HG02884 (cell line): ENCODE results near the gene FHOD3.

Source experiments
- ATAC-seq: cut with Tn5 transposase; IDR thresholded peaks from one replicate; pipeline ENCODE4 v1.9.1; 2021; ENCODE audit warnings: mild to moderate bottlenecking, moderate library complexity; ENCODE audit not compliant: unreplicated experiment

Gene FHOD3

DNA sequence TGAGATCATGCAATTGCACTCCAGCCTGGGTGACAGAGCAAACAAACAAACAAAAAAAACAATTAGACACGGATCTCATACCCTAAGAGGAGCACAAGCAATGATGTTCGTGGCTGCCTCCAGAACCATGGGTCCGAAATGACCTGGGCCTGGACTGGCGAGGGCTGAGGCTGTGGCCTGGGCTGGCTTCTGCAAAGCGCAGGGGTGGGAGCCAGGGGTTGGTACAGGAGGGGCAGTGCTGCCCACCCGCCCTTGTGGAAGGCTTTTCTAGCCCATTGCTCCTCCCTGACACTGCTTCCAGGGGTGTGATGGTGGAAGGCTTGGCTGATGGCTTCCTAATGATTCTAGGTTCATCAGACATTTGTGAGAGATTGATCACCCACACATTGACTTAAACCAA, 167.8 kb downstream of the FHOD3 start:
- no peak for ATAC-seq

DNA sequence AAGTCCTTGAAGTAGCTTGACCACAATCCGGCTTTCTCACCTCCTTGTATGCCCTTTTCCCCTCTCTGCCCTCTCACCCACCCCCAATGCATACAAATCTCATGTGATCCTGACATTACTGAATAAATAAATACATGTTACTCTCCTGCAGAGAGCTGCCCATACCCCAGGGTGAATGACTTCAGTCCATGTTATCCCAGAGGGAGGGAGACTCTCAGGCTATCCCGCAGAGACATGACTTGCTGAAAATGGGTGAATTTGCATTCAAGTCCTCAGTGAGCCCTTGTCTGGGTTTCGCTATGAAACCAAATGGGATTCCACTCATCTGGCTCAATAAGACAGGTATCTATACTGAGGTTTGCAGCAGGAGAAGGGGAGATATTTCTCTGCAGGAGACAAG, 168.5 kb downstream of the FHOD3 start:
- ATAC-seq, result no peak

DNA sequence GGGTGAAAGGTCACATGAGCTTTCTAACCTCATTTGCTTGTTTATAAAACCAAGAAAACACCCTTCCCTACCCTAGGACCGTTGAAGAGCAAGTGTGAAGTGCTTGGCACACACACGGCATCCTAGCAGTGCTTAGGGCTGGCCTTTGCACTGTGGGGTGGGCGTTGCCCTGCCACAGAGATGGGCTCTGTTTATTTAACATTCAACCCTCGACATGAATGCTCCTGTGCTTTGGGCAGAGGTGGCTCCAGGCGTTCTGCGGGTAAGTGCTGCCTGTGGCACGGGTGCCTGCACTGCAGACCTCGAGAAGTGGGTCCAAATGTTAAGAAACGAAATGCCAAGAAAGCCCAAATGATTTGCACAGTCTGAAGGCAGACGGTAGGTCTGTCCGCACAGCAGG, 170.1 kb downstream of the FHOD3 start:
- ATAC-seq, result no peak

DNA sequence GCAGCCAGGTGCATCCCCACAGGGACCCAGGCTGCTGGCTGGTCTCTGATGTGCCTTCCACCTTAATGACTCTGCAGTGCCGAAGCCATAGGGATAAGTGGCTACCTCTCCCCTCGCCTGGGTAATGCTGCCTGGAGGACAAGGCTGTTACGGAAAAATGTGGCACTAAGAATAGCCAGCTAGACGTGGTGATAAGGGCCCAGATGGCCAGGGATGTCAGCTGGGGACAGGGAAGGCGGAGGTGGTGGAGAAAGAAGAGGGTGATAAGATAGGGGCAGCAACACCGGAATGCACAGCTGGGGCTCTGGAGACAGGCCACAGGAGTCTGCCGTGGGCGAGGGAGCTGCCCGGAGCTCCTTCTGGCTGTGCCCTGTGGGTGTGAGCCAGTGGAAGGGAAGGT, 170.6 kb downstream of the FHOD3 start:
- no peak for ATAC-seq

DNA sequence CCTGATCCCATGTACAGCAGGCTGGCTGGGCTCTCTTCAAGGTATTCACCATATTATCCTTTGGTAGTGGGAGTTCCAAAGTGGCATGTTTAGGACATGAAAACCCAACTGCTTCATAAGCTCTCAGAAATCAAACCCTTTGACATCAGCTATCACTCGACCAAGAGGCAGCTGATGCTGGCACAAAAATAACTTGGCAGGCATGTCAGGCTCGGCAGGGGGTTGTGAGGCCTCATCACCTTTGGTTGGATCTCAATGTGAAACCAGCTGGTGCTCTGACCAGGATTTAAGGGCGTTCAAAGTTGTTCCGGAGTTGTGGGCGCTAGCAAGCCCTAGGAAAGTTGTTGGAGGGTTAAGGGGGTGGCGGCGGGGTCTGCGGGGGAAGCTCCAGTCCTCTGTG, 171.9 kb downstream of the FHOD3 start:
- ATAC-seq, result no peak

DNA sequence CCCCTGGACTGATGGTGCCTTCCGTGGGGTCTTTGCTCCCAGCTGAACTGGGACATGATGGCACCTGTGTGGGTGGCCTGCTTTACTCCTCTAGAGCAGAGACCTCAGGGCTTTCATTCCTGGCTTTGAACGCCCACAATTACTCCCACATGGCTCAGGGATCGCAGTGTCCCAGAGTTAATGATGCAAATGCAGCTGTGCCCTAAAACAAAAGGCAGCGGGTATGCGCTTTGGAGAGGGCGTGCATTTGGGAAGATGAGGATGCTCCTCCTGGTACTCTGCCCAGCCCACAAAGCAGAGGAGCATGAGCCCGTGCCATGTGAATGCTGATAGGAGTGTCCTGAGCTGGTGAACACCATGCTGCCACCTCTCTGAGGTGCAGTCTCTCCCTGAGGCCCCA, 173.4 kb downstream of the FHOD3 start:
- ATAC-seq, result no peak

DNA sequence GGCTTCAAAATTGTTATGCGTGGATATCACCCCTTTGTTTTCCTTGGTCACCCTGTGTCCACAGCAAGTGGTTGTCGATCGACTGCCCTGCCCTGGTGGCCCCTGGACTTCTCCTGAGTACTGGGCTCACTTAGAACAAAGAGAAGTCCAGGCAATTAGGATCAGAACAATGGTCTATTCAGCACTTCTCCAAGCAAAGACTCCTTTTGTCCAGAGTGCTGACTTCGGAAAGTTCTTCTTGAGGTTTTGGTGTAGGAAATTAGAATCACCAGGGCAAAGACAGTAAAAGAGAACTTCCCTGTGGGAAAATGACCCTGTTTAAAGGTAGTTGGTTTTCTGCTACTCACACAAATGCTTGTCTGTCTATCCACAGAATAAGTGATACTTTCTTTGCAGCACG, 173.9 kb downstream of the FHOD3 start:
- ATAC-seq, result no peak

DNA sequence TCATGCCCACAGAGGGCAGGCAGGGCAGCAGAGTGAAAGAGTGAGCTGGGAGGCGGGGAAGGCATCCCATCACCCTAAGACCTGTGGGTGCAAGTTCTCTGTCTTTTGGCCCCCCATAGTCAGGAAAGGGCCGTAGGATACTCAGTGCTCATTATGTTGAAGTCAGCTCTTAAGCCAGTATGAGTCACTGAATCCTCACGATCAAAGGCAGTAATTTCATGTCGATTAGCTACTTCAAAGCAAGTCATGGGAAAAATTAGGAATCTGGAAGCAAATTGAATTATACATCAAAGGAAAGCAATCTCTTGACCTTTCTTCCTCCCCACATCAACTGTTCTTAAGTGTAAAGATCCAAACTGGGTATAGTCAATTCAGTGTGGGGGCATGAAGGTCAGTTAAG, 178.9 kb downstream of the FHOD3 start:
- ATAC-seq, result no peak

DNA sequence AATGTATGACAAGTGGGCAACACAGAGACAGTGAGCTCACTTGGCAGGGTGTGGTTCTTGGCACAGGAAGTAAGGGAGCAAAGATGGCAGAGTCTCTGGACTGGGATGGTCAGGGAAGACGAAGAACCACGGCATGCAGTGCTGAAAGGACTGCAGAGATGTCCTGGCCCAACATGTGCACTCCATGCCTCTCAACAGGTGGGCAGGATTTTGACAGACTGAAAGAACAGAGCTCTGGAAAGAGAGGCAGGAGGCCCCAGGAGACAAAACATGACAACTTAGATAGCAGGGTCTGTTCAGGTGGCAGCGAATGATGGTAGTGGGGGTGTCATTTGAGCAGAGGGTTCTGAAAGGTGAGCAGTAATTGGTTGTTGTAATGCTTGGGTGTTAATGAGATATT, 180.3 kb downstream of the FHOD3 start:
- no peak for ATAC-seq

DNA sequence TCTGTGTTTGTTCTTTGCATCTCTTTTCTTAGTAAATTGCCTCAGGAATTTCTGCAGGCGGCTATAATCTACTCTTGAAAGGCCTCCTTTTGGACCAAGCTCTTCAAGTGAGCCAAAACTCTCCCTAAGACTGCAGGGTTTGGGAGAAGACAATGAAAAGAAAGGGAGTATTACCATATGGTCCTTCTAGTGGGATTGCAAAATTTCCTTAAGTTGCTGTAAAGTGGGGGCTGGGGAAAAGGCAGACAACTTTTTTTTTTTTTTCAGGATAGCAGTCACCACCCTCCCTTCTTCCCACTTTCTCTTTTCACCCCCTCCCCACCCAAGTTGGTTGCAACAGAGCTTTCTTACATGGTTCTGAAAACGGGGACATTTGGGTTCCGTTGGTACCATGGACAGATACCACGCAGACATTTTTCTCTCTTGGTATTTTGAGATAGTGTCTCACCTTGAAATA, 183.7 kb downstream of the FHOD3 start:
- no peak for ATAC-seq

DNA sequence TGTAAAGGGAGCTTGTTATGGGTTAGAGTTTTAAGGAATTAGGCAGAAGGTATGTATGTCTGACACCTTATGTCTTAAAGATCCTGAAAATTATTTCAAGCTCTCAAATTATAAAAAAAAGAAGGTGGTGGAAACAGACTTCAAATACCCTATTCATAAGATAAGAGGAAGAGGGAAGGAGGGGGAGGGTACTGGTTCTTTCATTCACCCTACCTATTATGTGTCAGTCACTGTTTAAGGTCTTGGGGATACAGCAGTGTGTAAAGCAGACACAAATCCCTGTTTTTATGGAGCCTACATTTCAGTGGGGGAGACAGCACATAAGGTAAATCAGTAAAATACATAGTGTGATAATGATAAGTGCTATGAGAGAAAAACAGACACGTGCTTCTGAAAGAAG, 184.4 kb downstream of the FHOD3 start:
- ATAC-seq, result no peak

DNA sequence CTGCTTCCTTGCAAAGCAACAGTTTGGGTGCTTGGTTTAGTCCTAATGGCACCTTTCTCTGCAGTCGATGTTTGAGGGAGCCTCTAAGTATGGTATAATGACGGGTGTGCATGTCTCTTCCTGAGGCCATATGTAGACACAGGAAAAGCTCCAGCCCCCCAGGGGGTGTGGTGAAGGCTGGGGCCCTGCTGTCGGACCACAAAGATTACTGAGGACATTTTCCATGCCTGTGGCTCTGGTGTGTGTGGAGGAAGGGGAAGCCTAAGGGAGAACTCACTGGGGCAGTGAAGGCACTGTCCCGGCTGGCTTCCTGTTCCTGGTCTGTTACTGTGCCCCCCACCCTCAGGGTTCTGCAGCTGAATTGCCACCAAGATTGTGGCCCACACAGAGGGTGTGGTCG, 187.1 kb downstream of the FHOD3 start:
- no peak for ATAC-seq

DNA sequence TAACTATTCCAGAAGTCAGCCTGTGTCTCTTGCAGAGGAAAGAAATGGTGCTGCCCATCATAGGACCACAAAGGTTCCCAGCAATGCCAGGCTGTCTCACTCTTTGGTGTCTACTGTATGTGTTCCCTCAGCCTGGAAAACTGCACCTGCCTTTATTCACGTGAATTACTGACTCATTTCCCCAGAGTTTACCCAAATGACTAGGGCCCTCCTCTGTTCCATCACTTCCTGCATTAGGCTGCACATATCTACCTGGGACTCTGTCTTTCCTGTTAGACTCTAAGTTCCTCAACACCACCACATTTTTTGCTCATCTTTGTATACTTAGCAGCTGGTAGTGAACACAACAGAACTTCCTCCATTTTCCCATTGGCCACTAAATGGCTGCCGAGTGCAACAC, 188.3 kb downstream of the FHOD3 start:
- ATAC-seq, result no peak

DNA sequence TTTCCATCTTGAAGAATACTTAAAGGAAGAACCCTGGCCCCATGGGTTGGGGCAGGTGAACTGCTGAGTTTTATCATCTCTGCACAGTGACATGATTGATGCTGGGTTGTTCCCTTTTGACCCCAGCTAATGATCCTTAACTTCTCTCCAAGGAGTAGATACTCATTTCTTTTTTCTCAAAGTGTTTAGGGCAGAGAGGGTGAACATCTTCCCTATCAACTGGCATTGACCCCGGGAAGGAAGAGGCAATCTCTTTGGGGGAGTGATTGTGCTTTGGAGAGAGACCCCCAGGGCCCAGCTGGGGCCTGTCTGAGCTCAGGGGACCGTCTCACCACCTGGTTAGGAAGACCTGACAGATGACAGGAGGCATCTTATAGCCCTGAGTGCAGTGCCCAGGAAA, 190.6 kb downstream of the FHOD3 start:
- ATAC-seq, result no peak

DNA sequence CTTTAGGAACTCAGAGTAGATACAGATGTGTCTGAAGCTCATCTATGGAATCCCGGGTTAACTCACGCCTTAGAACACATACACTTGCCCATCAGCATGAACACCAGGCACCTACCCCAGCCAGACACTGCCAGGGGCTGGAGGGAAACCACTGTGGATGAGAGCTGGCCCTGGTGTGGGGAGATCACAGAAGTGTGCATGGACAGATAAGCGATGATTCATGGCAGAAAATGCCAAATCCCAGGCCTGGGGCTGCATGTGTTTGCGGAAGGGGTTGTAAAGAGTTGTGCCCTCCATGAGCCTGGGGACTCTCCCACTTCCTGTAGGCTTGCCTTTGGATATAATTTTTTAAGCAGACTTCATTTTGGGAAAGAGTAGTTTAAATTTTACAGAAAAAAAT, 193.4 kb downstream of the FHOD3 start:
- no peak for ATAC-seq

DNA sequence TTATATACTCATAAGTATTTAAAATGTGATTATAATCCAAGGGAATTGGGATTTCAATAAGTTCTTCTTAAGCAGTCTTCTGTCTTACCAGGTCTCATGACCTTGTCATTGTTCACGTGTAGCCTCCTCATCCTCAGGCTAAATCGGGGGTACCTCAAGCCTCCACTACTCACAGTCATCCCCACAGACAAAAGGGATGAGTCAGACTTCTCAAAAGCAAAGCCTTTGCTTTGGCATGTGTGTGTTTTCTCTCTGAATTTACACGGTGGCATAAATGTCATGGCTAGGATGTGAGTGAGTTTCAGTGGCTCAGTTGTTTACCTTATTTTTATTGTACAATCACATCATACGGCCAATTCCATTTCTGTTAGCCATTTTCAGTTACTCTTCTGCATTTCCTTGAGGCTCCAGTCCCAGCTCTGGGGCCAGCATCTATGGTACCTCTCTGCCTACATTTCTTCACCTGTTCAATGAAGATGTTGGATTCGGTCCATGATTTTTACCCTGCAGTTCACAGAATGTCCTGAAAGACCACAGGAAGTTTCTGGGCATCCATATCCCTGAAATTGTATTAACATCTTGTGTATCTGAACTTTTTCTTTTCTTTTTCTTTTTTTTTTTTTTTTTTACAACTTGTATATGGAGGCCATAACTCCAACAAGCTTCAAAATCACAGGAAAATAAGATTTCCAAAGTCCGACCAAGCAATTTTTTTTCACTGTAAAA, 195.3 kb downstream of the FHOD3 start:
- ATAC-seq, result no peak

DNA sequence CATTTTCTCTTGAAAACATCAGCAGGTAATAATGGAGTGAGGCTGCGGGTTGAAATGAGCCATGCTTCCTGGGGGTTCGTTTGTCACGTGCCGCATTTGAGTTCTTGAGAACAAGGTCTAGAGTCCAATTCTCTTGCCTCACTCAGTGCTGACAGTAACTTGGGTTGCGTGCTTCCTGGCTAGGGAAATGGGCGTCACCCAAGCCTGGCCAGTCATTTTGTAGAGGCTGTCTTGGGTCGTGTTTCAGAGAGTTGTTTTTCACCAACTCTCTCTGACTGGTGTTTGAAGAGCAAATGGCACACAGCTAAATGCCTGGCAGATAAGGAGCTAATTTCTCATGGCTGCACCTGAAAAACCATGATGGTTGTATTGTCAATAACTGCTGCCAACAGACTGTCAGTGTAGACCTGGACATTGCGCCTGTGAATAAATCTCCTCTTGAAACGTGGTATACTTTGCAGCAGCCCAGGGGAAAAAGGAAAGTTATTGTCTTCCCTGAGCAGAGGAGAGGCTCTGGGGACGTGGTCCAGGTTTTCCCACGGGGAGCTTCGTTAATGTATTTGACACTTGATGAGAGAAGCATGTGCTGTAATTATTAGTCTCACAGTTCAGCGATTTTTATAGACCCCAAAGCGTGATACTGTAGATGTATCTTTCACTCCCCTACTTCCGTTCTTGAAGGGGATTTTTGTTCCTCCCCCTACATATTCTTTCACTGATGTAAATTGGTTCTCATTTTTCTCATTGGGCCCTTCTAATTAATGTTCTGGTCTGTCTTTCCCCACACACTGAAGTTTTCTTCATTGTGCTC, 196.0 kb downstream of the FHOD3 start:
- ATAC-seq, result no peak

DNA sequence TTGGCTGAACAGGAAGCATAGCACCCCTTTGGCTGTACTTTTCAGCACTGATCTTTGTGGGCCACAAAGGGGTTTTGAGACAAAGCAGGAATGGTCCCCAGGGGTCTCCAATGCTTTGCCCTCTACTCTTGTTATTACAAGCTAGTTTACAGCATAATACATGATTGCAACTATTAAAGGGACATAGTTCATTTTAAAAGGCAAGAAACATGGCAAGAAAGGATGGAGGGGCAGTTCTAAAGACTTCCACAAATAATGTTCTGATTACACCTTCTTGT, 196.6 kb downstream of the FHOD3 start:
- no peak for ATAC-seq

DNA sequence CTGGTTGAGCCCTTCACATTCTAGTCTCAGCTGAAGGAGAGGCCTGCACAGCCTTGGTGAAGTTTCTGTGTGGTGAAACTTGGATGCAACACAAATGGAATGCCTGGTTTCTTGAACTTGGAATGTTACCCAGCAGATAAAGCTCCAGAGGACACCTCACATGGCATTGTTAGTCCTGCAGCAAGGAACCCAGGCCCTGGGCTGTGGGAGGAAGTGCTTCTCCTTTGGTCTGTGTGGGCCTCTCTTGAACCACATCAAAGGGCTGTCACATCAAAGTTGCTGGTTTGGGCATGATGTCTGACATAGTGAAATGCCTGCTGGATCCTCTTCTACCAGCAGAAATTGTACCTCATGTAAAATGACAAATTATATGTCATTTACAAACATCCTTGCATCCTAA, 198.5 kb downstream of the FHOD3 start:
- ATAC-seq, result peak; percentile 38

DNA sequence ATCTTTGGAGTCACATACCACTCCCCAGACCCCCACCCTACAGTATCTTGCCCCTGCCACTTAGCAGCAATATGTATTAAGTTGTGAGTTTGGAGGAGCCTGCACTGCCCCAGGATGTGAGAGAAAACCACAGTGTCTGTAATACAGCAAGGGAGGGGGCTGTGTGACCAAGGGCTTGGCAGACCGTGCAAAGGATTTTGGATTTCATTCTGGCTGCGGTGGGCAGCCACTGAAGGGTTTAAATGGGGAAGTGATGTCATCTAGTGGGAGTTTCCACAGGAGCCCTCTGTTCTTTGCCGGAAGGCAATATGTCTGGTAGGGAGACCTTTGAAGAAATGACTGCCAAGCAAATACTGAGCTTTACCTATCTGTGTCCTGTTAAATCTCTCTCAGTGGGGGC, 202.4 kb downstream of the FHOD3 start:
- peak; percentile 79 for ATAC-seq

DNA sequence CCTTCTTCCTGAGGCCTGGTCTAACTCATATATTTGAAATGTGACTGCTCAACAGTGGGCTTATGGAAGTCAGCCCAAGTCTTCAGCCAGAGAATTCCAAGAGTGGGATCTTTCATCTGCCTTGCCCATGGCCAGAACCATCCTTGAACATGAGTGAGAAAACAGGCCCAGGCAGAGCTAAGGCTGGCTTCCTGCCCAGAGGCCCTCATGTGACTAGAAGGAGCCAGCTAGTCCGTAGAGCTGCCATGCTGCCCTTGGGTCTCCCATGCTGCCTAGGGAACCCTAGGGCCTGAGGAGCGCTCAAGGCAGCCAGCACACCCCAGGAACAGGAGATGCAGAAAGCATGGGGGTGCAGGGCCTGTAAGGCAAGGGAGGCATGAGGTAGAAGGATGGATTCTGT, 203.6 kb downstream of the FHOD3 start:
- no peak for ATAC-seq

DNA sequence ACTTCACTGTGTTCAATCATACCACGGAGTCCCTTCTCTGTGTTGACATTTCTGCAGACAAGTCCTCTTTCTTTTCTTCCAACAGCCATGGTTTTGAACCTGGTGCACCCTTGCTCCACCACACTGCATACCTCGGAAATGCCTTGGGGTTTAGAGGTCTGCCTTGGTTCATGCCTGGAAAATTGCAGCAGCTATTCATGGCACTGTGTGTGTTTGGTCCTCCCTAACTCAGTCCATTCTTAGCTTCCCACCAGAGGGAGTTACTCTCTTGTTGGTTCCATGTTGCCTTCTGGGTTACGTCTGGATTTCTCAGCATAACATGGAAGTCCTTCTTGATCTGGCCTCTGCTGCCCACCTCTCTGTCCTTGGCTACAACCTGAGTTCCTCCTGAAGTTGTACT, 206.0 kb downstream of the FHOD3 start:
- ATAC-seq, result no peak

DNA sequence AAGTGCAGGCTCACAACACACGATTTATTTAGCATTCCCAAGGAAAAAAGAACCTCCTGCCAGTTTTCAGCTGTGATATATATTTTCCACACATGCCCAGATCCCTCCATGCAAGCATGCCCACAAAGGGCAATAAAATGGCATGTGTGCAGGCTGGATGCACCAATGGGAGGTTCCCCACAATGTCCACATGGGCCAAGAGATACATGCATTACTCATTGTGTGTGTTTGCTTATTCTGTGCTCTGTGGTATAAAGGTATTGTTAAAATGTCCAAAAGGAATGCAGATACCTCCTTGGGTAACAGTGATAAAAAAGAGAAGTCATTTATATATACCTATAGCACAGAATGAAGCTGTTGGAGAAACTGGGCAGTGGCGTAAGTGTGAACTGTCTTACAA, 207.4 kb downstream of the FHOD3 start:
- no peak for ATAC-seq
